SU-DHL-6 (cell line): ENCODE results near the gene KBTBD13.
"Not testable (repeated sequence)": the region's sequence is repeated elsewhere in the genome, so short reads cannot be mapped to it uniquely, and the experiment has no call there.

ENCODE experiments used
- H2AFZ ChIP-seq: fragments of 200-600 bp; sonication (generic); 2 replicates; pipeline ENCODE4 v1.6.1; 2014; ENCODE audit warnings: low read depth, mild to moderate bottlenecking, moderate library complexity, mixed read lengths, antibody characterized with exemption, low read length; ENCODE audit not compliant: severe bottlenecking
- H3F3A ChIP-seq: fragments of 200-600 bp; shearing (Covaris generic); 2 replicates; pipeline ENCODE4 v1.6.0; 2016; ENCODE audit warnings: antibody characterized with exemption, mild to moderate bottlenecking; ENCODE audit not compliant: insufficient read depth
- H3K27ac ChIP-seq: fragments of 200-600 bp; sonication (generic); 2 replicates; pipeline ENCODE4 v1.5.1; 2016; ENCODE audit warnings: low read depth, mild to moderate bottlenecking, low read length, moderate library complexity, mixed read lengths
- H3K27me3 ChIP-seq: fragments of 200-600 bp; sonication (generic), shearing (Covaris generic); 2 replicates; pipeline ENCODE4 v1.6.0; 2014; ENCODE audit warnings: mild to moderate bottlenecking, low read length
- H3K36me3 ChIP-seq: fragments of 200-600 bp; sonication (generic); 2 replicates; pipeline ENCODE4 v1.6.1; 2014; ENCODE audit warnings: mild to moderate bottlenecking, low read length, mixed read lengths
- H3K4me2 ChIP-seq: fragments of 300-600, 200-600 bp; shearing (Covaris generic), sonication (generic); 2 replicates; pipeline ENCODE4 v1.6.0; 2014; ENCODE audit warnings: low read length, low read depth, mild to moderate bottlenecking; ENCODE audit not compliant: poor library complexity, severe bottlenecking
- H3K4me3 ChIP-seq: fragments of 200-600 bp; sonication (generic); 2 replicates; pipeline ENCODE4 v1.5.1; 2014; ENCODE audit warnings: antibody characterized with exemption, low read length, mild to moderate bottlenecking, mixed read lengths; ENCODE audit not compliant: insufficient read depth, poor library complexity, severe bottlenecking
- H3K79me2 ChIP-seq: fragments of 200-600 bp; sonication (generic); 2 replicates; pipeline ENCODE4 v1.6.1; 2014; ENCODE audit warnings: mild to moderate bottlenecking, low read length, moderate library complexity; ENCODE audit not compliant: insufficient read depth
- H3K9ac ChIP-seq: fragments of 200-600 bp; sonication (generic); 2 replicates; pipeline ENCODE4 v1.7.0; 2014; ENCODE audit warnings: mild to moderate bottlenecking, low read length
- H3K9me2 ChIP-seq: fragments of 200-600 bp; sonication (generic); replicated peaks from 2 replicates; pipeline ENCODE4 v1.6.1; 2014; ENCODE audit warnings: low read length; ENCODE audit not compliant: insufficient read depth
- H3K9me3 ChIP-seq: fragments of 200-600 bp; sonication (generic); 2 replicates; pipeline ENCODE4 v1.6.1; 2014; ENCODE audit warnings: low read length, mixed read lengths; ENCODE audit not compliant: insufficient read depth
- H4K20me1 ChIP-seq: fragments of 200-600 bp; sonication (generic); 2 replicates; pipeline ENCODE4 v1.6.1; 2014; ENCODE audit warnings: low read depth, mild to moderate bottlenecking, antibody characterized with exemption, low read length, moderate library complexity, mixed read lengths
- EZH2phosphoT487 ChIP-seq: fragments of 200-600 bp; sonication (generic), shearing (Covaris generic); conservative IDR thresholded peaks from 2 replicates; pipeline ENCODE4 v1.6.1; 2018; ENCODE audit warnings: mild to moderate bottlenecking, antibody characterized with exemption, low read length, moderate library complexity, mixed read lengths
- TF ChIP-seq, protein P1 (sequence below): fragments of 200-600 bp; sonication (generic); IDR thresholded peaks from one replicate; pipeline ENCODE4 v1.5.1; 2017; ENCODE audit warnings: antibody characterized with exemption, mild to moderate bottlenecking, low read length, moderate library complexity; ENCODE audit not compliant: insufficient read depth, poor library complexity, severe bottlenecking

KBTBD13 gene

DNA sequence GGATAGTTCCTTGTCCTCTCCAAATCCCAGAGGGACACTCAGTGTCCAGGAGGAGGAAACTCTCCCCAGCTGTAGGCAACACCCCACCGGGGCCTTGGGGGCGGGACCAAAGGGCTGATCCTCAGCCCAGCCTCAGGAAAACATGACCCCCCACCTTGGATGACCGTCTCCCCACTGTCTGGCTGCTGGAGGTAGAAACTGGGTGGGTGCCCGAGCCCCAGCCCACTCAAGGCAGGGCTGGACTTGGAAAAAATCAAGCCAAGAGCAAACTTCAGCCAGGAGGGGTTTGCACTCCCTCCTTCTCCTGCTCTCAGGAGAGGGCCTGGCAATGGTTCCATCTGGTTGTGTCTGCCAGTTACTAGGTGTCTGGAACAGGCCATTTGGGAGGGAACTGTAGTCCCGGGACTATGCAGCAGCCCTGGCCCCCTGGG is 5.2 kb upstream of the KBTBD13 start:
- no peak overlapping the region for H3K27ac ChIP-seq
- H3K27me3 ChIP-seq, result no peaks in the 10 kb centered on the region
- no peaks in the 10 kb centered on the region for H3K79me2 ChIP-seq
- no peaks in the 10 kb centered on the region for H3K36me3 ChIP-seq
- no peak overlapping the region for H3K4me2 ChIP-seq
- no peaks in the 10 kb centered on the region for H3K9me2 ChIP-seq
- no peaks in the 10 kb centered on the region for H3F3A ChIP-seq
- H3K9ac ChIP-seq, result no peak overlapping the region
- no peaks in the 10 kb centered on the region for H3K9me3 ChIP-seq
- no peak overlapping the region for H2AFZ ChIP-seq
- no peak overlapping the region for H3K4me3 ChIP-seq
- TF ChIP-seq EZH2phosphoT487, result no peak
- TF ChIP-seq, protein P1, sequence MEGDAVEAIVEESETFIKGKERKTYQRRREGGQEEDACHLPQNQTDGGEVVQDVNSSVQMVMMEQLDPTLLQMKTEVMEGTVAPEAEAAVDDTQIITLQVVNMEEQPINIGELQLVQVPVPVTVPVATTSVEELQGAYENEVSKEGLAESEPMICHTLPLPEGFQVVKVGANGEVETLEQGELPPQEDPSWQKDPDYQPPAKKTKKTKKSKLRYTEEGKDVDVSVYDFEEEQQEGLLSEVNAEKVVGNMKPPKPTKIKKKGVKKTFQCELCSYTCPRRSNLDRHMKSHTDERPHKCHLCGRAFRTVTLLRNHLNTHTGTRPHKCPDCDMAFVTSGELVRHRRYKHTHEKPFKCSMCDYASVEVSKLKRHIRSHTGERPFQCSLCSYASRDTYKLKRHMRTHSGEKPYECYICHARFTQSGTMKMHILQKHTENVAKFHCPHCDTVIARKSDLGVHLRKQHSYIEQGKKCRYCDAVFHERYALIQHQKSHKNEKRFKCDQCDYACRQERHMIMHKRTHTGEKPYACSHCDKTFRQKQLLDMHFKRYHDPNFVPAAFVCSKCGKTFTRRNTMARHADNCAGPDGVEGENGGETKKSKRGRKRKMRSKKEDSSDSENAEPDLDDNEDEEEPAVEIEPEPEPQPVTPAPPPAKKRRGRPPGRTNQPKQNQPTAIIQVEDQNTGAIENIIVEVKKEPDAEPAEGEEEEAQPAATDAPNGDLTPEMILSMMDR, result no peak
- H4K20me1 ChIP-seq, result no peaks in the 10 kb centered on the region

DNA sequence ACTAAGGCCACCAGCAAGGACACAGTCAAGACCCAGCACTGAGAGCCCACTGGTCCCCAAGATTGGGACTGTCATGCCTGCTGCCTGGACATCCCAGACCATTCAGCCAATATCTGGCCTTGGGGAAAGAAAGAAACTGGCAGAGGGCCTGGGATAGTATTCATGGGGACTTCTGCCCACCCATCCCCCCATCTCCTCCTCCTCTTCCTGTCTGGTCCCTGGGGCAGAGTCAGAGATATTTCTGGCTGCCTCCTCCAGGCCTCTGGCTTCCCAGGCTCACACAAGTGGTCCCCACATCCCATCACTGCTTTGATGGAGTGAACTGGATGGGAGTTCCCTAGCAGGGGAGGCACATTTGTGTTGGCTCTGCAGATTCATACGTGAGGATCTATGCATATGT is 4.5 kb upstream of the KBTBD13 start:
- Histone ChIP-seq H3K36me3 (no peaks in the 10 kb centered on the region), H3K27ac (no peak overlapping the region), H3K4me3 (no peak overlapping the region), H3K27me3 (no peaks in the 10 kb centered on the region), H3K9ac (no peak overlapping the region), H2AFZ (no peak overlapping the region), H4K20me1 (no peaks in the 10 kb centered on the region), H3K4me2 (no peak overlapping the region), H3K9me2 (no peaks in the 10 kb centered on the region), H3K79me2 (no peaks in the 10 kb centered on the region), H3K9me3 (no peaks in the 10 kb centered on the region), H3F3A (no peaks in the 10 kb centered on the region)
- no peak for TF ChIP-seq EZH2phosphoT487
- TF ChIP-seq, protein P1, result no peak

DNA sequence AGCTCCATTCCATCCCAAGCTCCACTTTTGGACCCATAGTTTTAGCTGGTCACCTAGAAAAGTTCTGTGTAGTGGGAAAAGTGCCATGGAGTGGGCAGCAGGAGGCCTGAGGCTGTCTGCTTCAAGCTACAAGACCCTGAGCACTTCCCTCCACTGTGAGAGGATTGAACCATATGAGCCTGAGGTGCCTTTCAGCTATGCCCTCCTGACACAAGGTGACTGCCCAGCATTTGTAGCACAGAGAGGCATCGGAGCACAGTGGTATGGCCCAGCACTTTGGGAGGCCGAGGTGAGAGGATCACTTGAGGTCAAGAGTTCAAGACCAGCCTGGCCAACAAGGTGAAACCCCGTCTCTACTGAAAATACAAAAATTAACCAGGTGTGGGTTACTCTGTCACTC is 3.9 kb upstream of the KBTBD13 start:
- Histone ChIP-seq H3K27ac (no peak overlapping the region), H3F3A (no peaks in the 10 kb centered on the region), H3K9ac (no peak overlapping the region), H4K20me1 (no peaks in the 10 kb centered on the region), H3K79me2 (no peaks in the 10 kb centered on the region), H2AFZ (no peak overlapping the region), H3K9me3 (no peaks in the 10 kb centered on the region), H3K4me2 (no peak overlapping the region), H3K36me3 (no peaks in the 10 kb centered on the region), H3K4me3 (no peak overlapping the region), H3K27me3 (no peaks in the 10 kb centered on the region), H3K9me2 (no peaks in the 10 kb centered on the region)
- no peak for TF ChIP-seq EZH2phosphoT487
- TF ChIP-seq, protein P1, result no peak

DNA sequence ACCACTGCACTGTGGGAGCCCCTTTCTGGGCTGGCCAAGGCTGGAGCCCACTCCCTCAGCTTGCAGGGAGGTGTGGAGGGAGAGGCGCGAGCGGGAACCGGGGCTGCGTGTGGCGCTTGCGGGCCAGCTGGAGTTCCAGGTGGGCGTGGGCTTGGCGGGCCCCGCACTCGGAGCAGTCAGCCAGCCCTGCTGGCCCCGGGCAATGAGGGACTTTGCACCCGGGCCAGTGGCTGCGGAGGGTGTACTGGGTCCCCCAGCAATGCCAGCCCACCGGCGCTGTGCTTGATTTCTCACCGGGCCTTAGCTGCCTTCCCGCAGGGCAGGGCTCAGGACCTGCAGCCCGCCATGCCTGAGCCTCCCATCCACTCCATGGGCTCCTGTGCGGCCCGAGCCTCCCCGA is 1.6 kb upstream of the KBTBD13 start:
- H3K27me3 ChIP-seq, H3K9me3 ChIP-seq, H2AFZ ChIP-seq, H3F3A ChIP-seq, H3K4me3 ChIP-seq, H3K27ac ChIP-seq, H3K9ac ChIP-seq, H3K36me3 ChIP-seq, H3K4me2 ChIP-seq, H3K79me2 ChIP-seq, H3K9me2 ChIP-seq, H4K20me1 ChIP-seq: not testable (repeated sequence)

DNA sequence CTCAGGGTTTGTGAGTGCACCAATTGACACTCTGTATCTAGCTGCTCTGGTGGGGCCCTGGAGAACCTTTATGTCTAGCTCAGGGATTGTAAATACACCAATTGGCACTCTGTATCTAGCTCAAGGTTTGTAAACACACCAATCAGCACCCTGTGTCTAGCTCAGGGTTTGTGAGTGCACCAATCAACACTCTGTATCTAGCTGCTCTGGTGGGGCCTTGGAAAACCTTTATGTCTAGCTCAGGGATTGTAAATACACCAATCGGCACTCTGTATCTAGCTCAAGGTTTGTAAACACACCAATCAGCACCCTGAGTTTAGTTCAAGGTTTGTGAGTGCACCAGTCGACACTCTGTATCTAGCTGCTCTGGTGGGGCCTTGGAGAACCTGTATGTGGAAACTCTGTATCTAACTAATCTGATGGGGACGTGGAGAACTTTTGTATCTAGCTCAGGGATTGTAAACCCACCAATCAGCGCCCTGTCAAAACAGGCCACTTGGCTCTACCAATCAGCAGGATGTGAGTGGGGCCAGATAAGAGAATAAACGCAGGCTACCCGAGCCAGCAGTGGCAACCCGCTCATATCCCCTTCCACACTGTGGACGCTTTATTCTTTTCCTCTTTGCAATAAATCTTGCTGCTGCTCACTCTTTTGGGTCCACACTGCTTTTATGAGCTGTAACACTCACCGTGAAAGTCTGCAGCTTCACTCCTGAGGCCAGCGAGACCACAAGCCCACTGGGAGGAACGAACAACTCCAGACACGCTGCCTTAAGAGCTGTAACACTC is 745 bp upstream of the KBTBD13 start:
- not testable (repeated sequence) for H3K27ac ChIP-seq, H3K9me2 ChIP-seq, H3K4me2 ChIP-seq, H3K27me3 ChIP-seq, H3K79me2 ChIP-seq, H3F3A ChIP-seq, H3K36me3 ChIP-seq, H4K20me1 ChIP-seq, H3K9ac ChIP-seq, H3K4me3 ChIP-seq, H2AFZ ChIP-seq, H3K9me3 ChIP-seq
